NCI-H82 treated with DMSO at 0.1 percent for 48 hours (cell line): ENCODE data around the gene ZBTB24.
"Not testable (repeated sequence)": the region's sequence is repeated elsewhere in the genome, so short reads cannot be mapped to it uniquely, and the experiment has no call there.

Experiments used
- DNase-seq: peaks from one replicate; lab custom pipeline; 2025; ENCODE audit not compliant: unreplicated experiment; lab: John Stamatoyannopoulos, UW

ZBTB24 gene

GRCh38 chr6:109482905-109483734 is at the start of gene ZBTB24:
Gene ZBTB24, minus strand, starts transcription at chr6:109483219. Its CDS starts 1,193 bp downstream, at chr6:109482026.
- DNase-seq: peak; percentile 82

- DNase-seq: no peak
These were observed 48.4 kb upstream of the ZBTB24 start for GRCh38 chr6:109531446-109531845.

- peak; percentile 47 for DNase-seq
These were observed 45.0 kb upstream of the ZBTB24 start for GRCh38 chr6:109527989-109528388.

GRCh38 chr6:109526905-109527628 is 44.0 kb upstream of the ZBTB24 start:
- peak; percentile 71 for DNase-seq

GRCh38 chr6:109524129-109524528 is 41.1 kb upstream of the ZBTB24 start:
- DNase-seq: no peak

- no peak for DNase-seq
These were observed 40.5 kb upstream of the ZBTB24 start for GRCh38 chr6:109523478-109523877.

GRCh38 chr6:109521080-109521479 is 38.1 kb upstream of the ZBTB24 start:
- no peak for DNase-seq

GRCh38 chr6:109519647-109520046 is 36.6 kb upstream of the ZBTB24 start:
- not testable (repeated sequence) for DNase-seq

GRCh38 chr6:109516929-109517328 is 33.9 kb upstream of the ZBTB24 start:
- DNase-seq: no peak

- DNase-seq: no peak
These were observed 32.9 kb upstream of the ZBTB24 start for GRCh38 chr6:109515781-109516409.

- DNase-seq: no peak
These were observed 31.9 kb upstream of the ZBTB24 start for GRCh38 chr6:109514946-109515345.

GRCh38 chr6:109513571-109514071 is 30.6 kb upstream of the ZBTB24 start:
- DNase-seq: no peak

- no peak for DNase-seq
These were observed 29.3 kb upstream of the ZBTB24 start for GRCh38 chr6:109512271-109512817.

GRCh38 chr6:109511832-109512231 is 28.8 kb upstream of the ZBTB24 start:
- DNase-seq: no peak

GRCh38 chr6:109510358-109510757 is 27.3 kb upstream of the ZBTB24 start:
- no peak for DNase-seq

GRCh38 chr6:109508166-109508860 is 25.3 kb upstream of the ZBTB24 start:
- DNase-seq: no peak

- DNase-seq: no peak
These were observed 24.6 kb upstream of the ZBTB24 start for GRCh38 chr6:109507490-109508072.

- DNase-seq: no peak
These were observed 23.8 kb upstream of the ZBTB24 start for GRCh38 chr6:109506841-109507240.

- no peak for DNase-seq
These were observed 23.3 kb upstream of the ZBTB24 start for GRCh38 chr6:109506314-109506713.
